ELR (cell line): ENCODE data around the gene ZBED6.

Experiments
- DNase-seq: peaks from one replicate; pipeline ENCODE4 v3.0.0-alpha.2; 2015; ENCODE audit warnings: low read depth

ZBED6 gene

GRCh38 chr1:203840208-203840808, 44.9 kb downstream of the ZBED6 start:
- DNase-seq = no peak

GRCh38 chr1:203842559-203842876, 47.1 kb downstream of the ZBED6 start:
- DNase-seq = no peak

- no peak for DNase-seq
These were observed 48.0 kb downstream of the ZBED6 start for GRCh38 chr1:203843435-203843834.
